ENCODE data around the gene RSPH1. TPM values are rescaled to one million over a fixed set of nuclear protein-coding genes. Genes with fewer than 3 reads are reported as not detected.

The RSPH1 gene
- total RNA-seq, 2 experiments from 2014 or later: not detected

GRCh38 chr21:42527489-42528158, 31.6 kb upstream of the RSPH1 start:
- H3K4me1 Mint-ChIP-seq (ENCODE audit: low read depth): peaks cover 52% of the 10 kb centered on the region
- DNase-seq (peak; percentile 78), ATAC-seq (peak; percentile 87)
- intact Hi-C loops (cut with micrococcal nuclease): loop anchor here (5.0 kb wide), 1 partner anchor 60 kb away; no protein-coding TSS in a partner anchor
- ChIA-PET POLR2A (interaction anchor here (0.7 to 5.4 kb wide), 9 partner anchors 9 to 294 kb away, joined by 3 to 31 read pairs (median 3); partner anchors contain the start of gene SLC37A1), CTCF (interaction anchor here (1.0 to 3.2 kb wide), 12 partner anchors 9 to 382 kb away, joined by 3 to 12 read pairs (median 4); partner anchors contain the start of gene RSPH1)
- no peaks in the 10 kb centered on the region for H3K9me3 Mint-ChIP-seq
- no peaks in the 10 kb centered on the region for H3K27me3 Mint-ChIP-seq
- TF ChIP-seq, protein P1, sequence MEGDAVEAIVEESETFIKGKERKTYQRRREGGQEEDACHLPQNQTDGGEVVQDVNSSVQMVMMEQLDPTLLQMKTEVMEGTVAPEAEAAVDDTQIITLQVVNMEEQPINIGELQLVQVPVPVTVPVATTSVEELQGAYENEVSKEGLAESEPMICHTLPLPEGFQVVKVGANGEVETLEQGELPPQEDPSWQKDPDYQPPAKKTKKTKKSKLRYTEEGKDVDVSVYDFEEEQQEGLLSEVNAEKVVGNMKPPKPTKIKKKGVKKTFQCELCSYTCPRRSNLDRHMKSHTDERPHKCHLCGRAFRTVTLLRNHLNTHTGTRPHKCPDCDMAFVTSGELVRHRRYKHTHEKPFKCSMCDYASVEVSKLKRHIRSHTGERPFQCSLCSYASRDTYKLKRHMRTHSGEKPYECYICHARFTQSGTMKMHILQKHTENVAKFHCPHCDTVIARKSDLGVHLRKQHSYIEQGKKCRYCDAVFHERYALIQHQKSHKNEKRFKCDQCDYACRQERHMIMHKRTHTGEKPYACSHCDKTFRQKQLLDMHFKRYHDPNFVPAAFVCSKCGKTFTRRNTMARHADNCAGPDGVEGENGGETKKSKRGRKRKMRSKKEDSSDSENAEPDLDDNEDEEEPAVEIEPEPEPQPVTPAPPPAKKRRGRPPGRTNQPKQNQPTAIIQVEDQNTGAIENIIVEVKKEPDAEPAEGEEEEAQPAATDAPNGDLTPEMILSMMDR (IDR thresholded peaks at IDR 0.05): no peak
- H3K27ac Mint-ChIP-seq: peak overlapping the region; percentile 82
- peaks cover 25% of the 10 kb centered on the region for H3K36me3 Mint-ChIP-seq (ENCODE audit: low read depth)
- peak overlapping the region; percentile 54 for H3K4me3 Mint-ChIP-seq

GRCh38 chr21:42527127-42527488, 31.1 kb upstream of the RSPH1 start:
- ChIA-PET POLR2A (interaction anchor here (0.7 to 5.4 kb wide), 8 partner anchors 9 to 293 kb away, joined by 3 to 31 read pairs (median 3); partner anchors contain the start of gene SLC37A1), CTCF (interaction anchor here (1.0 to 3.2 kb wide), 12 partner anchors 10 to 382 kb away, joined by 3 to 12 read pairs (median 4); partner anchors contain the start of gene RSPH1)
- TF ChIP-seq, protein P1 (IDR thresholded peaks at IDR 0.05): no peak
- no peak overlapping the region for H3K4me3 Mint-ChIP-seq
- ATAC-seq (no peak), DNase-seq (no peak)
- peaks cover 52% of the 10 kb centered on the region for H3K4me1 Mint-ChIP-seq (ENCODE audit: low read depth)
- intact Hi-C loops (cut with micrococcal nuclease): loop anchor here (5.0 kb wide), 1 partner anchor 60 kb away; no protein-coding TSS in a partner anchor
- no peaks in the 10 kb centered on the region for H3K9me3 Mint-ChIP-seq
- H3K27ac Mint-ChIP-seq: peak overlapping the region; percentile 82
- peaks cover 25% of the 10 kb centered on the region for H3K36me3 Mint-ChIP-seq (ENCODE audit: low read depth)
- H3K27me3 Mint-ChIP-seq: no peaks in the 10 kb centered on the region

DNA sequence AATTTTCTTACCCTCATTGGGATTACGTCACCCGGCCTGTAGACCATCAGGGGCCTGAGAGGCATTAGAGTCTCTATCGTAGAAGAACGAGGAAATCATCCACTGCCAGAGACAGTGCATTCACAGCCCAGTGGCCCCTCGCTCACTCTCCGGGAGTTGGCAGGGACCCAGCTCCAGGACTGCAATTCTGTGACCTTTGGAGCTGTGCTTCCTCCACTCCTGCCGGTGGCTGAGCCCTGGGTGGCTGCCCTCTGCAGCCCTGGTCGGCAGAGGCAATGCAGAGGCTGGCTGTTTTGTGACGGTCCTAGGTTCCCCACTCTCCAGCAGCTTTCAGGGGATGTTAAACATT, 30.3 kb upstream of the RSPH1 start:
- DNase-seq: no peak
- H3K9me3 Mint-ChIP-seq: no peaks in the 10 kb centered on the region
- H3K4me3 Mint-ChIP-seq: no peak overlapping the region
- H3K27me3 Mint-ChIP-seq: no peaks in the 10 kb centered on the region
- CTCF ChIA-PET: interaction anchor here (1.5 to 3.2 kb wide), 4 partner anchors 10 to 381 kb away, joined by 3 to 12 read pairs (median 6); no protein-coding TSS in a partner anchor
- POLR2A ChIA-PET: interaction anchor here (1.0 to 5.4 kb wide), 7 partner anchors 9 to 293 kb away, joined by 3 to 31 read pairs (median 4); partner anchors contain the start of gene SLC37A1
- H3K4me1 Mint-ChIP-seq (ENCODE audit: low read depth): peaks cover 52% of the 10 kb centered on the region
- intact Hi-C loops (cut with micrococcal nuclease): loop anchor here (5.0 kb wide), 1 partner anchor 59 kb away; no protein-coding TSS in a partner anchor
- TF ChIP-seq, protein P1 (IDR thresholded peaks at IDR 0.05): no peak
- peaks cover 25% of the 10 kb centered on the region for H3K36me3 Mint-ChIP-seq (ENCODE audit: low read depth)
- no peak overlapping the region for H3K27ac Mint-ChIP-seq
- ATAC-seq: no peak

- ChIA-PET CTCF (interaction anchor here (1.1 to 1.5 kb wide), 2 partner anchors 11 to 152 kb away, joined by 3 read pairs; no protein-coding TSS in a partner anchor), POLR2A (interaction anchor here (1.0 to 5.4 kb wide), 4 partner anchors 12 to 121 kb away, joined by 3 to 31 read pairs (median 4); partner anchors contain the start of gene SLC37A1)
- intact Hi-C loops (cut with micrococcal nuclease): loop anchor here (5.0 kb wide), 1 partner anchor 59 kb away; no protein-coding TSS in a partner anchor
- Mint-ChIP-seq H3K36me3 (ENCODE audit: low read depth) (peaks cover 26% of the 10 kb centered on the region), H3K27me3 (no peaks in the 10 kb centered on the region), H3K4me1 (ENCODE audit: low read depth) (peaks cover 52% of the 10 kb centered on the region), H3K4me3 (no peak overlapping the region), H3K27ac (peak overlapping the region; percentile 14), H3K9me3 (no peaks in the 10 kb centered on the region)
- no peak for ATAC-seq
- no peak for DNase-seq
- TF ChIP-seq, protein P1 (IDR thresholded peaks at IDR 0.05): no peak
Measured at GRCh38 chr21:42525676-42526378, 29.8 kb upstream of the RSPH1 start.

Measured in activated CD8-positive, alpha-beta T cell treated with anti-CD3 and anti-CD28 coated beads for 36 hours (primary cell).